Activated T-cell treated with anti-CD3 and anti-CD28 coated beads for 1 hour (primary cell): Measurements from ENCODE around the gene IGFBP2.

Source experiments
- DNase-seq: peaks from one replicate; pipeline ENCODE4 v3.0.0-alpha.2; 2020; ENCODE audit warnings: low read depth

IGFBP2 gene

DNA sequence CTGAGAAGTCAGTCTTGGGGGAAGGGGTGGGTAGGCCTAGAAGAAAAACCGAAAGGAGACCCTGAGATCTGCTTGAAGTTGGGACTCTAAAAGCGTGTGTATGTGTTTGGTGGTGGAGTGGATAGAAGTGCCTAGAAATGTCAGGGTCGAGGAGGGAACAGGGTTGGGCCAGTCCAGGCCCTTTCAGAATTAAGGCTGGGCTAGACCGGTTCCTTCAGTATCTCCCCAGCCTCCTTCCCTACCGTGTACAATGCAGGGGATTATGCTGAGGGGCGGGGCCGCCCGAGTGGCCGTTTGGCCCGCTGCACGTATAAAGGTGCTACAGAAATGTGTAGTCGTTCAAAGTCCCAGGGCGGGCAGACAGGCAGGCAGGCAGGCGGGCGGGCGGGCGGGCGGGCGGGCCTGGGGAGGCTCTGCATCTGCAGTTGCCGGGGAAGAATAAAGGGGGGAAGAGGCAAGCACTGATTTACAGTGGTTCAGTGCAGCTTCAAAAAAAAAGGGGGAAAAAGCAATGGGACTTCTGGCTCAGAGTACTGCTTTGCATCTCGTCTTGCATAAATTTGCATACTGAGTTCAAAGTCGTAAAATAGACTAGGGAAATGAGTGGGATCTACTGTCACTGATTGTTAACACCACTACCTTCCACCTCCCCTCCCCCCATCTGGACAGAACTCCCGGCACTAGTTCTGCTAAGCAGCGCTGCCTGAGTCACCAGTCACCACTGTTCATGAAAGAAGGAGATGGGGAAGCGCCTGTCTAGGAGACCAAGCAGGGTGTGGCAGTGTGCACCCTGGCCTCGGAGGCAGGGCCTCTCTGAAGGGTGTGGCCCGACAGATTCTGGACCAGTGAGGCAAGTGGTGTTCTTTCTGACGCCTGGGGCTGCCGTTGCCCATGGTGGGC is 3.6 kb downstream of the IGFBP2 start:
- DNase-seq: no peak

DNA sequence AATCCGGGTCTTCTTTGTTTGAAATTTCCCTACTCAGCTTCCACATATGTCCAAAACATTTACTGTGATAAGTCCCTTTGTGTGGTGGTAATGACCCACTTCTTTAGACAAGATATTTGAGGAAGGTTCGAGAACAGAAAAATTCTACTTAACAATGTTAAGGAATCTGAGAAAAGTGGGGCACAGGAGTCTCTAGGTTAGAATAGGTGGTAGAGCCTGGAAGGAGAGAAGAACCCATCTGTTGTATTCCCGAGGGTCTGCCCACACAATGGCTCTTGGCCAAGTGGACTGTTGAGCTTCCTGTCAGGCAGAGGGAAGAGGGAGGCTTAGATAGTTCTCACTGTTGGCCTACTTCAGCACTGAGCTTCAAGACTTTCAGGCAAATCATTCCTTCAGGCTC is 4.3 kb downstream of the IGFBP2 start:
- no peak for DNase-seq

DNA sequence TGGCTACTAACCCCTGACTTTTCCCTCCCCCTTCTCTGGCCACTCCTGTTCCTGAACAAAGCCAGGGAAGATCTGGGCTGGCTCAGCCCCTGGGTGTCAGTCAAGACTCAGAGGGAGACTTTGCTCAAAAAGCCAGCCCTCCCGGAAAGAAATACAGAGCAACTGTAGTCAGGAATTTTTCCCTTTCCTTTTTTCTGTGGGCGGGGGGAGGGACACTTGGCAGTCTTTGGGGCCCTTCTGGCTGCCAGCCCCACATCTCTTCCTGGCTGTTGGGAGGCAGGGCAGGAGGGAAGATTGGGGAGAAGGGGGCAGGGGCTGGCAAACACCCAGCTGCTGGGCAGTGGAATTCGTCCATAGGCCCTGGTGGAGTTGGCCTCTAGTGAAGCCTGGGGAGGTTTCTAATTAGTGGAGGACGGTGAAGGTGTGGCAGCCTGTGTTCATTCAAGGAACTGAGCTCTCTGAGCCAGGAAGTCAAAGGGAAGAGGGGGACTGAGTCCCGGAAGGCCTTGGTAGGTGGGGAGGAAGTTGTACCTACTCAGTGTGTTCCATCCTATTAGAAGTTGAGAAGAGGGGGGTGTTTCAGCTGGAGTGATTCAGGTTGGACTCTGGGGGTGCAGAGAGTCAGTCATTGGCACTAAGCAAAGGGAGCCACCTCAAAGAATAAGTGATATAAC is 10.9 kb downstream of the IGFBP2 start:
- DNase-seq: no peak

DNA sequence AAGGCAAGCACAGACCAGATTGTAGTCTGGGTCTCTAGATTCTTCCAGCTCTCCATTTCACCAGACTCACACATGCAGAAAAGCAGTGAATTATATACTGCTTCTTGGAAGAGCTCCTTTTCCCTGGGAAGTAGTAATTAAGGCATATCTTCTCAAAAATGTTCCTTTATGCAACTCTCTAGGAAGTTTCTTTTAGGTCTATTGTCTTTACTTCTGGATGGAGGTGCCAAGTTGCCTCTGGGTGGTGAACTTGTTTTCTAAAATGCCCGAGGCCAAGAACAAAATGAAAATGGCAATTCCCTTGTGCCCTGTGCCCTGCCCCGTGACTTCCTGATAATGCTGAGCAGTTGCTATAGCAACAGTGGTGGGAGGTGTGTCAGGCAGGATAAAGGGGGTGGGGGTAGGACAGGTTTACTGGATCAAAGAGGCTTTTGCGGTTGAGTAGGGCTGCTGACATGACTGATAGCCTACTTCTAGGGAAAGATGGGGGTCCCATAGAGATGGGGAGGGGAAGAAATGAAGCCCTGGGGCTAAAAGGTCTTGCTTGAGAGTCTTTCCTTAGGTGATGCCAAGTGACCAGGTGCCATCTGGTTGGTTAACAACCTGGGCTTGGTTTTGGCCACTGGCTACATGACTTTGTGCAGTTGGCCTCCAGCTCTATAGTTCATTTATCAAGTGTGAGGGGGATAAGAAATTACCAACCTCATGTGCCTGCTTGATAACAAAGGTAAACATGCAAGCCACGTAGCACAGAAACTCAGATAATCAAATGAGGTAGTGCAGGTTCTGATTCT is 11.8 kb downstream of the IGFBP2 start:
- no peak for DNase-seq

DNA sequence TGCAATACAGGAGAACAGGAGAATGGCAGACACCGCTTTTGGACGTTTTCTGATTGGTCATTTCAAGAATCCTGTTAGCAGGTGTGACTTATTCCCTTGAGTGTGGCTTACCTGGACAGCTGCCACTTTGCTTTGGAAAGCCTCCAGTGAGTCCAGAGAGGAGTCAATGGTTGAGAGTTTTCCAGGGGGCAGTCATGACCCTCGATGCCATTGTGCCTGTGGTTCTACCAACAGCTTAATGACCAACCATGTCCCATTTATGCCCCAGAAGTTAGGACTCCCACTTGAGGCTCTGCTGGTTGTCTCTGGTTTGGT is 12.4 kb downstream of the IGFBP2 start:
- DNase-seq: no peak

DNA sequence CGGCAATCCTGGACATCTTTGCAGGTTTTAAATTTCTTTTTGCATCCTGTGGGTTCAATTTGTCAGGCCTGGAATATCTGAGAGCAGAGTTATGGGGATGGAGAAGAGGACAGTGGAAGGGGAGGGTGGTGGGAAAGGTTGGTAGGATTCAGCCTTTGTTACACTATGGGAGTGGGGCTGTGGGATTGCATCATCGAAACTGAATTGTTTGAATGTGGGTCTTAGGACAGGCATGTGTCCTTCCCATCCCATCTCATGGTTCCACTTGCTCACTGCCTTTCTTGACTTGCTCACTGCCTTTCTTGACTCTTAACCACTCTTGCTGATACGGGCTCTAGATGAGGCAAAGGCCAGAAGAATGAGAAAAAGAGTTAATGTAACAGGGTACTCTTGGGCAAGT is 12.9 kb downstream of the IGFBP2 start:
- DNase-seq: no peak

DNA sequence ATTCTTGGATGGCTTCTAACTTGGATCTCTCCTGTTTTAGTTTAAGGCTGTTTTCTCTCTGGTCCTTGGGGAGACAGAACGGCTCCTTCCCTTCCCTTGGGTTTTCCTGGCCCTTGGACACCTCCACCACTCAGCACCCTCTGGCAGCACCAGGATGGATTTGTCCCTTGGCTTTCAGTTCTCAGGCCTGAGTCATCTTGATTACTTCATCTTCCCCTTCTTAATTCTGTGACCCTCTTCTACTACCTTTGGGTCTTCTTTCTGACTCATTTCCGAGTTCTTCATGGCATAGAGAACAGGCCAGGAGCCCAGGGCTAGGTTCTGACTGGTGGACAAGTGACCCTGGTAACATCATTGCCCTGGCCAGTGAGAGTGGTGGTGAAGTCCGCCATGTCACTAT is 14.9 kb downstream of the IGFBP2 start:
- DNase-seq: no peak

DNA sequence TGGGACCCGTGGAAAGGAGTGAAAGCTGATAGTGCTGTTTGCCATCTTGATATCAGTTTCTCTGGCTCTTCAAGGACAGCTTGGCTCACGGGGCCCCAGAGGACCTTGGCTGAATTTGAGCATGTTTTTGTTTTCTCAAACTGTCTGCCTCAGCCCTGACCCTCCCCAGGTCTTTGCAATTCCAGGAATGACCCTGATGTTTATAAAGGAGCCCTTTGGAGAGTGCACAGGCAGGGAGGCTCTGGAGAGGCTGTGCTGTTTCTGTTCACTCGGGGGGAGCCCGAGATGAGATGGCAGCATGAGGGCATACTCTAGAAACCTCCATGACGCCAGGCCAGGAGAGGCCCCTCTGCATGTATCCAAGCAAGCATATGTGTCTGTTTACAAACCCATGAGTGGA is 16.4 kb downstream of the IGFBP2 start:
- no peak for DNase-seq

DNA sequence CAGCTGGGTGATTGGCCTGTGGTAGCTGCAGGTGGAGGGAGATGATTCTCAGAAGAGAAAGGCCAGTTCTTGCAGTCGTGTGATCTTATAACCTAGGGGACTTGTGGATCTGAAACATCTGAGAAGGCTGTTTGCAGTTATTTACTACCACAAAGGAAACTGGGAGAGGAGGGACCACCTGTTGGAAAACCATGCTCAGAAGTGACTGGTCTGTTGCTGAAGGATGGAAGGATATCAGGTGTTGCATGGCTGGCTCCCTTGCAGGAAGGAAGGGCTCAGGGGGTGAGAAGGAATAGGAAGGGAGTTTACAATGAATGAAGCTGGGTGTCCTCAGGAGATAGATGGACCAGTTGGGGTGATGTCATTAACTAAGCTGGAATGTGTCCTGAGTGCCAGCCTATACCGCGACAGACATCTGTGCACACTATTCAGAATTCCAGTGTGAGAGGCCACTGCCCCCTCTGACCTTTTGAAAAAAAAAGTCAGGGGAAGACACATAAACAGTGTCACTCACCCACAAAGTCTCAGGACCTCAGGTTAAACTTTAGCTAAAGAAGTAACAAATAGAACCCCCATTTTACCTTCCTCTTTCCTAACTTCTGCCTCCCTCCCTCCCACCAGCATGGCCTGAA is 17.5 kb downstream of the IGFBP2 start:
- no peak for DNase-seq

DNA sequence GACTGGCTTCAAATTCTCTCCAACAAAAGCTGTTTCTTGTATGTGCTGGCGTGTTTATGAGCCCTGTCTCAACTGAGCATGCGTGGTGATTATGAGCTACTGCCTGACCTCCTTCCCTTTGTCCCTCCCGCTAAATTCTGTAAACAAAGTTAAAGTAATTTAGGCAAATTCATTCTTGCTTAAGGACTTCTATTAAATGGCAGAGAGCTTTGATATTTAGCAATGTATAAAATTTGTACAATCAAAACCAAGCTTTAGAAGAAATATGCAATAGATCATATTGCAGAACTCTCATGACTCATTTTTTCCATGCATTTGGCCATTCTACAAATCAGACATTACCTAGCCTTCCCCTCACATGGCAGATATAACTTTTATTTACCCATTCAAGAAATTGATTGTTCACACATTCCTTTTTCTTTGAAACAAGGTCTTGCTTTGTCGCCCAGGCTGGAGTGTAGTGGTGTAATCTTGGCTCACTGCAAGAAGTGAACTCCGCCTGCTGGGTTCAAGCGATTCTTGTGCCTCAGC is 18.2 kb downstream of the IGFBP2 start:
- DNase-seq: no peak

DNA sequence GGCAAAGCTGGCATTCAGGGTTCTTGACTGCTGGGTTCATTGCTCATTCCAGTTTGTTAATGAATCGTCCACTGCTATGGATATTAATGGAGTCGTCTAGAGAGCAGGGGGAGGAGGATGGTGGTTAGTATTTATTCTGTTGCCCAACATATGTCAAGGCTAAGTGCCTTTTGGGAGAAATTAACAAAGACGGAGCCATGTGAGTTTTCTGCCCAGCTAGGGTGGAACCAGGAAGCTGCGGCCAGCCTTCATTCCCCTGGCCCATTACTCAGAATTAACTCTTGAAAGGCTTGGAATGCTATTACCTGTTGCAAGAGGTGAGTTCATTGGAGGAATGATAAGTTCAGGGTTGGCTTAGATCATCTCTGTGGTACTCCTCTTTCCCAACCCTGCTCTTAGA is 19.3 kb downstream of the IGFBP2 start:
- DNase-seq: no peak

DNA sequence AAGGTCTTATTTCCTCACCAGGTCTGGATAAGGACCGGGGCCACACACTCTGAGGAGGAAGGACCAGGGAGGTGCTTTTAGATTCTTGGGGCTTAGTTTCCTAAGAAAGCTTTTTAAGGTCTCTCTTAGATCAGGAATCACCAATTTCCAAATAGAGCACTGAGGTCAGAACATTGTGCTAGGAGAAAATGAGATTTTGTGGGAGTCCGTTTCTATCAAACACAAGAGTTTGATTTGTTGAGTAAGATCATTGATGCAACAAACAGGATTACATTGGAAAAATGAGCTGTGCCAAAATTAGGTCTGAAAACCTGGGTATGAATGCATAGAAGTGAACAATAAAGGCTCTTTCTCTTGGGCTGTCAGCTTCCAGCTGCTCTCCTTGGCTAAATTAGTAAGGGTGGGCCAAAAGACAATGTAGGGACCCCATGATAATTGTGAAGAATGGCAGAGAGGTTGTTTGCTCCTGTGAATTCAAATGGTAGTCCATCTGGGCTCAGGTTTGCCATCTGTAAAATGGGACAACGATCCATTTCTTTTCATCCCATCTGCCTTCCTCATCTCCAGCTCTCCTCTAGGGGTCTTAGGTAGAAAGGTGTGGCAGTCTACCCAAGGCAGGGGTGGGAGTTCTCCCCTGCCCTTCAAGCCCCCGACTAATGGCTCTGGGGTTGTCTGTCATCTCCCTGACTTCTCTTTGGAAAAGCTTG is 20.0 kb downstream of the IGFBP2 start:
- no peak for DNase-seq

DNA sequence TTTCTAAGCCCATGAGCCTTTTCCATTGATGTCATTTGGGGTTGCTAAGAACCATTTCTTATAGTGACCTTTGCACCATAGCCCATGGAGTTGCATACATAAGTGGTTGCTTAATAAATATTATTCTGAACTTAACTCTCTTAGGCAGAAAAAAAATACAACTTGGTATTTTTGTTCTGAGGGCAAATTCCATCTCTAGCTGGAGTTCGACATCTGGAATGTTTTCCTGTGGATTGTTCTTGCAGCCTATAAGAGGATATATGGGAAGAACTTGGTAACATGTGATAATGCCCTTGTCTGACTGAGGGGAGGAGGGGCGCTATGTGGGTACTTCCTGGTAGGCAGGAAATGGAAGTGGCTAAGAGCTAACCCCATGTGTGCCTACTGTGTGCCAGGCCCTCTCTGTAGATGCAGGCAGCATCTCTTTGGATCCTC is 20.7 kb downstream of the IGFBP2 start:
- no peak for DNase-seq

DNA sequence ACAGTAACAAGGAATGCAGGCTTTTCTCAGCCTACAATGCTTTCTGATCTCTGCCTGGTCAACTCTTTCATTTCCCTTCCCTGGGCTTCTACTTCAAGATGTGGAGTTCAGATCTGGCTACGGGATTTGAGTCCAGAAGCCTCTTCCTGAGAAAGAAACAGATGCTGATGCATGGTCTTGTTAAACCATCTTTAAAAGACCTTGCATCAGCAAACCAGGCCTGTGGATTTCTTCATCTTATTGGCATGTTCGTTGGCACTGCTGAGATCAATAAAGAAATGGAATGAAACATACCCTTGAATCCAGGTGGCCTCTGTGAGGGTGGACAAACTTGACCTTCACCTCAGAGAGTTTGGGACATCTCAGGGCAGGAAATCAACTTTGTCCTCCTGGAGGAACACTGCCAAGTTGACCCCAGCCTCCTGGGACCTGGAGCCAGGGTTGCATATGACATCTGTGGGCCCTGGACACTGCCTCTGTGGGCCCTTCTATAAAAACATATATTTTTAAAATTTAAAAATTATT is 21.4 kb downstream of the IGFBP2 start:
- no peak for DNase-seq

DNA sequence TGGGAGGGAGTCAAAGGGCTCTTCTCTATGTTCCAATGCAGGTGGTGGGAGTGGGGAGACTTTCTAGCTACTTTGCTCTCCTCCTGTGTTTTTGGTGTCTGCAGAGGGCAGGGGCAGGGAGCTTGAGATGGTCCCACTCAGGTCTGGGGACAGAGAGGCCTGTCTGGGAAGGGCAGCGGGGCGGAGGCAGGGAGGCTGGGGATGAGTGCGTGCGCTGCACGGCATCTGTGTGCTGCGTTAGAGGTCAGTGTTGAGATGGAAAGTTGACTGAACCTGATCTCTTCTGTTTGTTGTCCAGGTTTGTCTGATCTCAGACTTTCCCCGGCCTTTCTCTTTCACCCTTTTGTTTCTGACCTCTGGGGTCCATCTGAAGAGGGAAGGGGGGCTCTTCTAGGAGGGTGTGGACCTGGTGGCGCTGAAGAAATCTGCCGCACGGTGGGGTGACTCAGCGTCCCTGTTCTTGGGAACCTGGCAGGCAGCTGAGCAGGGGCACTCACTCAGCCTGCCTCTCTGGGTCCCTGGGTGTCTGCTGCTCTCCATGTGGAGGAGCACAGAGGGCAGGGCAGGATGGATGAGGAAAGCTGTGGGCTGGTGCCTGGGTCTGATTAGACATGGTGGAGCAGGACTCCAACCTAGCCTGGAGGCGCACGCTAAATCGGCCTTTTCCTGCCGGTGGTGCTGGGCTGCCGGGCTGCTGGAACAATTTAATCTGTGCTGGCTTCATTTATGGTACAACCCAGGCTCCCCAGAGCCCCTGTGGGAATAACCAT is 24.1 kb downstream of the IGFBP2 start:
- no peak for DNase-seq

DNA sequence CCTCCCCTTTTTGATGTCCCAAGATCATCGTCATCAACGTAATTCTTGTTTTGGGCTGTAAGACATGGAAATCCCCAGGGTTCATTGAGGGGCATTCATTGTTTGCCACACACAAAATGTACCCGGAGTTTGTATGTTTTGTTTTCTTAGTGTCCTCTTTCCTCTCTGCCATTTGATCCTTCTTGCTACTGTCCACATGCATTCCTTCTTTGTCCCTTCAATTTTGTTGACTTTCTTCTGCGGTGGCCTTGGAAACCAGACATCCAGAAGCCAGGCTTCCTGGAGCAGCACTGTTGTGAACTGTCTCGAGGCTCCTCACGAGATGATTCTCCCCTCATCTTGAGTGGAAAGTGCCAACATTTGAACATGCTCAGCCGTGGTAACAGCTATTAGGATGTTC is 24.8 kb downstream of the IGFBP2 start:
- no peak for DNase-seq

DNA sequence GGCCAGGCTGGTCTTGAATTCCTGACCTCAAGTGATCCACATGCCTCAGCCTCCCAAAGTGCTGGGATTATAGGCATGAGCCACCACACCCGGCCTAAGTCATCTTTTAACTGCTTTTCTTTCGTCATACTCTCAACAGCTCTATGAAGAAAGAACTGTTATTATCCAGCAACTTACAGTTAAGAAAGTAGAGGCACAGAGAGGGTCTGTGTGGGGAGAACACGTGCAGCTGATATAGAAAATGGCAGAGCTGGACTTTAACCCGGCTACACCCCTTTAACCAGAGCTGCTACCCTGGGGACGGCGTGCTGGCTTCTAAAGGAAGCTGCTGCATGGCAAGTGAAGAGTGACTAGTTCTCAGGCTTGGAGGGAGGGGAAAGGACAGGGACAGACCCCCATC is 25.5 kb downstream of the IGFBP2 start:
- no peak for DNase-seq

DNA sequence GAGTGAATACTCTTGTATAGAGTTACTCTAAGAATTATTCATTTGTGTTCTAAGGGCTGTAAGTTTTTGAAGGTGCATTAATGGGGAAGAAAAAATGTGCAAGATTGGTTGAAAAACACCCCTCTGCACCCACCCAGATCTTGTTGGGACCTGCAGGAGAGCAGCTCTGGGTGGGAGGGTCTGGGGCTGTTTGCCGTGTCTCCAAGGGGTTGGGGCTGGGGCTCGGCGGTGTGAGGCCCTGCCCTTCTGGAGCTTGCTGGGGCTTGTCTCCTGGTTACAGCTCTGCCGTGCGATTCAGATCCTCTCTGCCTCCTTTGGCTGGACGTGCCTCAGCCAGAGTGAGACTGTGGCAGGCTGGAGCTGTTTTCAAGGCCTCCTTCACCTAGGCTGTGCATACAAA is 26.1 kb downstream of the IGFBP2 start:
- DNase-seq: no peak

DNA sequence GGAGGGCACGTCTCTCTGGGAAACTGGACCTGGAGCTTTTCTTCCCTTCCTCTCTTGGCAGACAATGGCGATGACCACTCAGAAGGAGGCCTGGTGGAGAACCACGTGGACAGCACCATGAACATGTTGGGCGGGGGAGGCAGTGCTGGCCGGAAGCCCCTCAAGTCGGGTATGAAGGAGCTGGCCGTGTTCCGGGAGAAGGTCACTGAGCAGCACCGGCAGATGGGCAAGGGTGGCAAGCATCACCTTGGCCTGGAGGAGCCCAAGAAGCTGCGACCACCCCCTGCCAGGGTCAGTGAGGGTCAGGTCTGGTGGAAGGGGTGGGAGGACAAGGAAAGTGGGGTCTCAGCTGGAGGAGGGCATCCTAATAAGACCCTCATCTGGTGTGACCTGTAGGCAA is 27.3 kb downstream of the IGFBP2 start:
- DNase-seq: no peak

DNA sequence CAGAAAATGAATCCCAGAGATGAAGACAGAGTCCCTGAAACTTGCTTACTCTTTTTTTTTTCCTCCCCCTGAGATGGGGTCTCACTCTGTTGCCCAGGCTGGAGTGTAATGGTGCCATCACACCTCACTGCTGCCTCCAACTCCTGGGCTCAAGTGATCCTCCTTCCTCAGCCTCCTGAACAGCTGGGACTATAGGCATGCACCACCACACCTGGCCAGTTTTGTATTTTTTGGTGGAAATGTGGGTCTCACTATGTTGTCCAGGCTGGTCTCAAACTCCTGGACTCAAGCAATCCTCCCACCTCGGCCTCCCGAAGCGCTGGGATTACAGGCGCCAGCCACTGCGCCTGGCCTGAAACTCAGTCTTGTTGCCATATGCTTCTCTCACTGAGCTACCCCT is 27.8 kb downstream of the IGFBP2 start:
- DNase-seq: no peak
